Measurements from ENCODE around the gene MRPL19.

The MRPL19 gene

DNA sequence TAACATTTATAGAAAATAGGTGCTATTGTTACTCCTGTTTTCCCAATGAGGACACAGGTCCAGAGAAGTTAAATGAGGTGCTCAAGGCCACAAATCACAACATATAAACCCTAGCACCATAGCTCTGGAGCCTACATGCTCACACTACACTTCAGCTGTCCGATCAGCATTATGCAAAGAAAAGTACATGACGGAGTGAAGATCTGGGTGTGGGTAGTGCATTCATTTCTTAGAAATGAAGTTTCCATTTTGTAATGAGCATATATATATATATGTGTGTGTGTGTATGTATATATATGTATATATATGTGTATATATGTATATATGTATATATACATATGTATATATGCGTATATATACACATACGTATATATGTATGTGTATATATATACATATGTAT, 30.2 kb upstream of the MRPL19 start:
- no peak for DNase-seq (ENCODE audit: low read depth in 2 of 2)

DNA sequence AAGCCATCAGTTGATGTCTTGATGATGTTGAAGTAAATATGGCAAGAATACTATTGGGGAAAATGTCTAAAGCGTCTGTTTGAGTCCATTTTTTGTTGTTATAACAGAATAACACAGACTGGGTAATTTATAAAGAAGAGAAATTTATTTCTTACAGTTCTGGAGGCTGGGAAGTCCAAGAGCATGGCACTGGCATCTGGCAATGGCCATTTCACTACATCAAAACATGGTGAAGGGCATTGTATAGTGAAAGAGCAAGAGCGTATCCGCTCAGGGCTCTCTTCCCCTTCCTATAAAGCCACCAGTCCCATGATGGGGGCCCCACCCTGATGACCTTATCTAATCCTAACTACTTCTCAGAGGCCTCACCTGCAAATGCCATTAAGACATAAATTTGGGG, 29.6 kb upstream of the MRPL19 start:
- DNase-seq (ENCODE audit: low read depth in 2 of 2), result no peak

DNA sequence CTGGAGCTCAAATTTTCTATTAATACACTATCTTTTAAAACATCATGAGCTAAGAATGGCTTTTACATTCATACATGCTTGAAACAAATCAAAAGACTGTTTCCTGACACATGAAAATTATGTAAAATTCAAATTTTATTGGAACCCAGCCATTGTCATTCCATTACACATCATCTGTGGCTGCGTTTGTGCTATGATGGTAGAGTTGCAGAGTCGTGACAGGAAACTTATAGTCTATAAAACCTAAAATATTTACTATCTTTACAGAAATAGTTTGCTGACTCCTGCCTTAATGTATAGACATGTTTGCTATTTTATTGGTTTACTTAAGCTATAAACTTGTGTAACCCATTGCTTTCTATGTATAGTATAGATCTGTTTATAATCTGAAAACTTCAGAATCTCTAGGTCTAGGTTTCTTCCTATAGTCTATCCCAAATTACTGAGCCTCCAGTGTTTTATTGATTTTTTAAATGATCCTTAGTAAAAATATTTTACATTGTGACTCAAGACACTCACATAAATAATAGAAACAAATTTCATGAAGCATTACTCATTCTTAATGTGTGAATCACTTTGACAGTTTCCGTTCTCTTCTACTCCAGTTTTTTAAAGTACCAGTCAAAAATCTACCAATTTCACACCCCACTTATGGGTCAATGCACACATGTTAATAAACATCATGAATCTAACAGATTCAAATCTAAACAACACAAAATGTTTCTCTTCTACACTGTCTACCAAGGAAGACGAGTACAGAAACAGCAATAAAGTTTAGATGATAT, 26.4 kb upstream of the MRPL19 start:
- DNase-seq (ENCODE audit: low read depth in 2 of 2), result no peak

DNA sequence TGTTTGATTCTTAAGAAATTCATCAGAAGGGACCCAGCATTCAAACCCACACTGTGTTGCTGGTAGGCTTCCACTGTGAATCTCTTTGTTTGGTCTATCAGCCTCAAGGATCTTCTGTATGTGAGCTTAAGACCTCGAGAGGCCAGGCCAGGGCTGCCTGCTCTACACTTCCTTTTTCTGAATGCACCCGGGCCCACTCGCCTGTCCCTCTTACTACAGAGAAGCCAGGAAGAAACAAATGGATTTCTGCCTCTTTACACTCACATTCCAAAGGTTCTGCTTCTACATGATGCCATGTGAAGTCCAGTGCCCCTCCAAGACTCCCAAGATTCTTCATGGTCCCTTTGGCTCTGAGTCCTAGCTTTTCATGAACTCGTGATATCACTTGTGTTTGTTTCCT, 25.4 kb upstream of the MRPL19 start:
- DNase-seq (ENCODE audit: low read depth in 2 of 2), result no peak

DNA sequence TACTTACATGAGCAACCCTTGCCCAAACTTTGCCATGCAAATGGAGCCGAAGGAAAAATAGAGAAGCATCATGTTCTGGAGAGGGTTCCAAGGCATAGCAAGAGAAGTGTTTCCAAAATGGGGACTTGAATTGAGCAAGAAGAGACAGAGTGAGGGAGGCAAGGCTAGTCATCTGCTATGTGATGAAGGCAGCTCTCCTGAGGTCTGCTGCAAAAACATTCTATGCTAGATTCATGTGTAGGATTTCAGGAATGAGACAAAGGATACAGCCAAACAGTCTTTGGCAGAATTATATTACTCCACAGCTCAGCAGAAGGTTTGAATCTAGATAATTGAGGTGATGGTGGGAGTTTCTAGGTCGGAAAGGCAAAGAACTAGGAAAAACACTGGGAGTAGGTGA, 24.1 kb upstream of the MRPL19 start:
- no peak for DNase-seq (ENCODE audit: low read depth in 2 of 2)

DNA sequence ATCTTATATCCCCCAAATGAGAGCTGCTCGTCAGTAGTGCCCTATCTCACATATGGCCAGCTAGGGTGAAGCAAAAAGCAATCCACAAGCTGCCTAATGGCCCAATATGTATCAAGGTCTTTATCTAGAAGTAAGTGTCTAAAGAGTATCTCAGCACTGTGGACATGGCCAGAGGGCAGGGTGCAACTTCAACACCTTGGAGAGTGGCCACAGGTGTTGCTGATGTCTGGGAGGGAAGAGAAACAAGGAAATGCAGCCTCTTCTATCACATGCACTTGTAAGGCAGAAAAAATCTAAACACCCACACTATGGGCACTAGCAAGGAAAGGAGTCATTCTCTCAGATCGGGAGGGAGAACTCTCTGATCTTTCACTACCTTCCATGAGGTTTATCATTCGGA, 23.7 kb upstream of the MRPL19 start:
- no peak for DNase-seq (ENCODE audit: low read depth in 2 of 2)

DNA sequence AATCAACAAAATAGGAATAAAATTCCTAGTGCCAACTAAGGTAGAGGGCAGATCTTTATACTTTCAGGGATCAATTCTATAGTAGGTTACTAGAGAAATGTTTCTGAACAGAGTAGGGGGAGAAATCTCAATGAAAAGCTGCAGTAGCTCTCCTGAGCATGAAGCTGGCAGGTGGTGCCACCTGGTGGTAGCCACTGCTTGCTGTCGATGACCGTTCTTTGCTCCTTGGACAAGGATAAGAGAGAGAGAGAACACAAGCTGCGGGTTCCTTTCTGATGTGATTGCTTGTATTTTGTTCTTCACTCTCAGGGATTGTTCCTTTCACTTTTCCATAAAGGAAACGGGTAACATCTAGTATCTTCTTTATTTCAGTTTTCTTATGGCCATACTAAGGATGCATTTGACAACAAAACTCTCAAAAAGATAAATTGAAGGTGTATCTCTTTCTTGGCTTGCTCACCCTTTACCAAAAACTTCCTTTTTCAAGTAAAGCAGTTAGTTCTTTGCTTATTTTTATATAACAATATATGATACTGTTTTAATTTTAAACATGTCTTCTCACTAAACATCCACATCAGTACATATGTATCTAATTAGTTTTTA, 18.6 kb upstream of the MRPL19 start:
- DNase-seq (ENCODE audit: low read depth in 2 of 2), result peak in 1 of 2 donors; percentile 61

DNA sequence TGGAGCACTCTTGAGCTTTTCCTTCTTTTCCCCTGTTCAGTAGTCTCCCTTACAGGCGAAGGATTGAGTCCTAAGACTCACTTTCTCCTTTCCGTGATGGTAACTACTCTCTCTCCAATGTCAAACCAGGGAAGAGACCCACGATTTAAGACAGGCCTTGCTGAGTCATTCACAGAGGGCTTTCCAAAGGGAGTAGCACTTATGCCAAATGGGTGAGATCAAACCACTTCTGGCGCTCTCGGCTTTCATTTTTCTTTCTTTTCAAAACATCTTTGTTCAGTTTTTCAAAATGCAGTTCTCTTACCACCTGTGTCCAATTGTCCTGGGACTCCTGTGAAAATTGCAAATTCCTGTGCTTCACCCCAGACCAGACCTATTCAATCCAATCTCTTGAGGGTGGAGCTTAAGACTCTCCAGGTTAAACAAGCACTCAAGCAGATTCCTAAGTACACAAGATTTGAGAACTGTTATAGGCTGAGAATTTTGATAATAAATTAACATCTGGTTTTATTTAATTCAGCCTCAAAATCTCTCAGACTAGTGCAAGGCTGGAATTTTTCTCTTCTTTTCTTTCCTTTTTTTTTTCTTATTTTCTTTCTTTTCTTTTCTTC, 14.4 kb upstream of the MRPL19 start:
- DNase-seq (ENCODE audit: low read depth in 2 of 2), result no peak

DNA sequence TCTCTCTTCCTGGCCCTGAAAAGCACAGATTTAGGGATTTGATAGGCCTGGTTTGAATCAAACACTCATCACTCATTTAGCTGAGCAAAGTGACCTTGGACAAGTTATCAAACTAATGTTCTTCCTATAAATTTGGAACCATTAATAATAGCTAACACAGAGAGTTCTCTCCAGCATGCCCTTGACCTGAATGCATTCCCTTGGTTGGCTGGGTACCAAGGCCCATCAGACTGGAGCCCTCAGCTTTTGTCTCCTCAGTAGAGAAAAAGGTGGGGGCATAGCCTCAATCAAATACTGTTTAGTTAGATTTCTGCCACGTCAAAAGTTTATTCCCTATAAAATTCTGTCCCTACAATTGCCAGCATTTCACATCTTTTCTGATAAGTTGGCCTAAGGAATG, 13.8 kb upstream of the MRPL19 start:
- no peak for DNase-seq (ENCODE audit: low read depth in 2 of 2)

DNA sequence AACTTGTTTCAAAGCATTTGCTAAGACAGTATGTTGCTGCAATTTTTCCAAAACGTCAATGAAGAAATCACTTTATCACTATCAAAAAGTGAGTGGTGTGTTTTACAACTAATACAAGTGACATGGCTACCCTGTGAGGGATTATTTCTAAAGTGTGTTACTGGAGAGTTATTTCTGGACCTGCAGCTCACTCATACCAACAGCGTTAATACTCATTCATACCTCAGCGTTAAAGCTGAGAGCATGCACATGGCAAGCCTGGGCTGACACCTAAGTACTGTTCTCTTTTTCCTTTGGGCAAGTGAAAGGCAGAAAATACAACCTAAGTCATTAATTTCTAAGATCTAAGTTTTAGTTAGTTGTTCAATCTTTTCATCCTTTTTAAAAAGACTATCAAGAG, 13.0 kb upstream of the MRPL19 start:
- DNase-seq (ENCODE audit: low read depth in 2 of 2), result no peak

DNA sequence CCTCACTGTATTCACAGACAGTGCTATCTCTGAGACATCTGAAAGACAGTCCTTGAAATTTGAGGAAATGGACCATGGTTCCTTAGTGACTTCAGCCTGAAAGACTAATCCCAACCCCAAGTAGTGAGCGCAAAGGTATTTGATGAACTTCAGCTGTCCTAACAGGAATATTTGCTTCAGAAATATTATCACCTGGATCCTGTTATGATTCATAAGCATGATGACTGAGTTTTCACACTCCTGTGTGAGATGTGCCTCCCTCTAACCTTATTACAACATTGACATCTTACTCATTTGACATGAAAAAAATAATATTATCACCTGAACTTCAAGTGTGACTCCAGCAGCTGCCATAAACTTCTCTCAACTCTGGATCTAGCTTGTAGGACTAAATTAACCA, 11.6 kb upstream of the MRPL19 start:
- DNase-seq (ENCODE audit: low read depth in 2 of 2), result no peak

DNA sequence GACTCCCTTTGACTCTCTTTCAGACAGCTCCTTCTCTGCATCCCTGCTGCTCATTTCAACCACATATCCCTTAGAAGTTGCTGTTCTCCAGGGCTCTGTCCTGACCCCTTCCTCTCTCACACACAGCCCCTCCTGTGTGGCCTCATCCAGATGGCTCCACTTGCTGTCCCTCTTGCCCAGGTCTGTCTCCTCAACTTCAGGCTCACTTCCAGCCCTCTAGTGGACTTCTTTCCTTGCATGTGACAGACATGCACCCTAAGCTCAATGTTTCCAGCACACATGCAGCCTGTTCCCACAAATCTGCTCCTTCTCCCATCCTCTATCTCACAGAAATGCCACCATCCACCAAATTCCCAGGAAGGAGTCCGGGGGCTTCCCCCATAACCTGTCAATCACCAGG, 9.0 kb upstream of the MRPL19 start:
- DNase-seq (ENCODE audit: low read depth in 2 of 2), result no peak

DNA sequence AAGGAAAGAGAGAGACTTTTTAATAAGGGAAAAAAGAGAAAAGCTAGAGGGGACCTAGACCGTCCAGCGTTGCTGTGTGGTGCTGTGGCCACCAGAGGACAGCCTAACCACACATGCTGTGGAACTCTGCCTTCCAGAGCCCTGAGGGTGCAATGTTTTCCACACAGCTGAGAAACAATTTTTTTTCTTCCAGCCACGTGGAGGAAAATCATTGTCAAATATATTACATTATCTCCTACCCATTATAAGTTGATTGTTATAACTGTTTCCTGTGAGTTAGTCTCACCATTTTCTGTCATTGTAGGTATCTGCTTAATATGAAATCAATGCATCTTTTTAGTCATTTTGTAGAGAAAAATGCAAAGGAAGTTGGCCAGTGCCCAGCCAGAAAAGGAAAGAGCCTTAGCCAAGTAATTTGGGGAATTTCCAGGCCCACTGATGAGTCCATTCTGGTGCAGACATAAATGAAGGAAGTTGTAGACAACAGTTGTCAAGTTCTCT, 5.9 kb upstream of the MRPL19 start:
- peak in 1 of 2 donors; percentile 31 for DNase-seq (ENCODE audit: low read depth in 2 of 2)

DNA sequence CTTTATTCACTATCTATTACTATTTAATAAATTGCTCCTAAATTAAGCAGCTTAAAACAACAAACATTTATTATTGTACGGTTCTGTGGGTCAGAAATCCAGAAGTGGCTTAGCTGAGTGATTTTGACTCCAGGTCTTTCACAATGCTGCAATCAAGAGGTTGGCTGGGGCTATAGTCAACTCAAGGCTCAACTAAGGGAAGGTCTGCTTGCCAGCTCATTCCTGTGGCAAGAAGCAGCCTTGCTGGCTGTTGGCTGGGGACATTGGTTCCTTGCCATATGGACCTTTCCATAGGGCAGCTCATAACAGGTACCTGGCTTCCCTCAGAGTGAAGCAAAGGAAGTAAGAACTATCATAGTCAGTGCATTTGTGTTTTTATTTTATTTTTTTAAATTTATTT, 5.0 kb upstream of the MRPL19 start:
- DNase-seq (ENCODE audit: low read depth in 2 of 2), result no peak

DNA sequence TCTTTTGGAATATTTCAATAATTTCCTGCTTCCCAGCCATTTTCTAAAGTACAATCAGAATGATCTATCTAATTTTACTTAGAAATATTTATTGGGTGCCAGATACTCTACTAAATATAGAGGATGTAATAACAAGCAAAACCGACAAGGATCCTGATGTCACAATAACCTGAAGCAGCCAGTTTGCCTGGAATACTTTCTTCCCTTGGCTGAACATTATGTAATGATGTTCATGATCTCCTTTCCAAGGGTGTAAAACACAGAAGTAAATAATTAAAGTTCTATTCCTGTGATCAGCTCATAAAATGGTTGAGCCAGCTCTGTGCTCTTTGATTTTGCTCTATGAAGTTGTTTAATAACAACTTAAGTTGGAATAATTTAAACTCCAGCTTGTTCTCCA, 2.6 kb upstream of the MRPL19 start:
- no peak for DNase-seq (ENCODE audit: low read depth in 2 of 2)

DNA sequence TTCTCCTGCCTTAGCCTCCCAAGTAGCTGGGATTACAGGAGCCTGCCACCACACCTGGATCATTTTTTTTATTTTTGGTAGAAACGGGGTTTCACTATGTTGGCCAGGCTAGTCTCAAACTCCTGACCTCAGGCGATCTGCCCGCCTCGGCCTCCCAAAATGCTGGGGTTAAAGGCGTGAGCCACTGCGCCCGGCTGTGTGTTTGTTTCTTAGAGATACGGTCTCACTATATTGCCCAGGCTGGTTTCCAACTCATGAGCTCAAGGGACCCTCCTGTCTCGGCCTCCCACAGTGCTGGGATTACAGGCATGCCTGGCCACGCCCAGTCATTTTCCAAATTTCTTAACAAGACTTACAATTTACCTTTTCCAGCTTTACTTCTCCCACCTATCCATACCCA, 940 bp upstream of the MRPL19 start:
- DNase-seq (ENCODE audit: low read depth in 2 of 2), result no peak

DNA sequence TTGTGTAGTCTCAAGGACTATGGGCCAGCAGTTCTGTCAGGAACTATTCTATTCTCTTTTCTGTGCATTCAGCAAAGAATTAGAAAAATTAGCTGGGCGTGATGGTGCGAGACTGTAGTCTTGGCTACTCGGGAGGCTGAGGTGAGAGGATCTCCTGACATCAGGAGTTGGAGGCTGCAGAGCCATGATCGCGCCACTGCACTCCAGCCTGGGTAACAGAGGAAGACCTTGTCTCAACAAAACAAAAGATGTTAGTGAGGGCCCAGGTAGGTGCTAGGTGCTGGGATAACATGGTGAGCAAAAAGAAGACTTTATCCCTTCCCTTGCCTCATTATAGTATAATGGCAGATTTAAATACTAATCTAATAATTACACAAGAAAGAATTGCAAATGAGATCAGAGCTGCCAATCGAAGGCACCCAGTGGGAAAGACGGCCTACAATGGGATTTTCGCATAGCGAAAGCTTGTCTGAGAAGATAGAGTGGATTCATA, 447 bp upstream of the MRPL19 start:
- no peak for DNase-seq (ENCODE audit: low read depth in 2 of 2)

DNA sequence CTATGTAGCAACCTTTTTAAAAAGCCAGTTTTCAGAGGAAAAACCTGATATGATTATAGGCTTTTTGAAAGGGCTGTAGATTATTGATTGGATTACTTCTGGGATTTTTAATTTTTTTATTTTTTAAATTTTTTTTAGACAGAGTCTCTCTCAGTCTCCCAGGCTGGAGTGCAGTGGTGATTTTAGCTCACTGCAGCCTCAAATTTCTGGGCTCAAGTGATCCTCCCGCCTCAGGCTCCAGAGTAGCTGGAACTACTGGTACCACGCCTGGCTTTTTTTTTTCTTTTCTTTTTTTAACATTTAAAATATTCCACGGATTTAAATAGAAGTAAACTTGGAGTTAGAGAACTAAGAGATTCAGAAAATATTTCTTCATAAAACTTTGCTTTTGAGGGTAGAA, 1.2 kb downstream of the MRPL19 start:
- DNase-seq (ENCODE audit: low read depth in 2 of 2), result no peak

DNA sequence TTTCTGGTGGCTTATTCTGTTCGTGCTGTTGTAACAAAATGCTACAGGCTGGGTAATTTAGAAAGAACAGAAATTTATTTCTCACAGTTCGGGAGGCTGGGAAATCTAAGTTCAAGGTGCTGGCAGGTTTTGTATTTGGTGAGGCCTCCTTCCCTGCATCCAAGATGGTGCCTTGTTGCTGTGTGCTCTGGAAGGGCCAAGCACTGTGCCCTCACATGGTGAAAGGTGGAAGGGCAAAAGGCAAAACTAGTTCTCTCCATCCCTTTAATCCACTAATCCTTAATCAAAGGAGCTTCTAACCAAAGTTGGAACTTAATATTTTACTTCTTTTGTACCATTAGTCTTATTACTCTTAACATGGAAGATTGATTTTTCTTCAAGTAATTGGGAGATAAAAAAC, 7.4 kb downstream of the MRPL19 start:
- DNase-seq (ENCODE audit: low read depth in 2 of 2), result no peak

DNA sequence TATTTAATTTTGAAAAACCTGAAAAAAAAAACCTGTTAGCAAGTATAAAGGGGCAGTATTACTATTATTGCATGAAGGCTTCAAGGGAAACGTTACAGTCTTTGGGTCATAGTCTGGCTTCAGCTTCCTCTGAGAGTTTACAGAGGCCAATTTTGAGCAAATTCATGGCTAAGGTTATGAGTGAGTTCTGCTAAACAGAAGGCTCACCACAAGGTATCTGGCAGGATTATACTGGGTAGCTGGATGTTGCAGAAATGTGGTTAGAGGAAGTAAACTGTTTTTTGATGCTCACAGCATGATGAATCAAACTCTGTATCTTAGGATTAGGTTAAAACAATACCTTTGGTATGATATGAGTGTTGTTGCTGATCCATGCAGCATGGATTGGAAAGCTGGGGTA, 9.3 kb downstream of the MRPL19 start:
- no peak for DNase-seq (ENCODE audit: low read depth in 2 of 2)

DNA sequence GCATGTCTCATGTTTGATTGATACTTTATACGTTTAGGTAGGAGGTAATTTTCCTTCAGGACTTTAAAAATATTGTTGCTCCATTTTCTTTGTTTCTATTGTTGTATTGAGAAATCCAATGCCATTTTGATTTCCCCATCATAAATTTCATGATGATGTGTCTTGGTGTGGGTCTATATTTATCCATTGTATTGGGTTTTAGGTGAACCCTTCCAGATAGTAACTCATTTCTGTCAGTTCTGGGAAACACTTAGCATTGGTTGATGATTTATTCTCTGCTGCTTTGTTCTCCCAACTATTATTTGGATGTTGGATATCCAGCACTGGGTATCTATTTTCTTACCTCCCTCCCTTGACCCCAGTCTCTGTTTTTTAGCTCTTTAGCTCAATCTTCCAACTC, 10.0 kb downstream of the MRPL19 start:
- no peak for DNase-seq (ENCODE audit: low read depth in 2 of 2)

DNA sequence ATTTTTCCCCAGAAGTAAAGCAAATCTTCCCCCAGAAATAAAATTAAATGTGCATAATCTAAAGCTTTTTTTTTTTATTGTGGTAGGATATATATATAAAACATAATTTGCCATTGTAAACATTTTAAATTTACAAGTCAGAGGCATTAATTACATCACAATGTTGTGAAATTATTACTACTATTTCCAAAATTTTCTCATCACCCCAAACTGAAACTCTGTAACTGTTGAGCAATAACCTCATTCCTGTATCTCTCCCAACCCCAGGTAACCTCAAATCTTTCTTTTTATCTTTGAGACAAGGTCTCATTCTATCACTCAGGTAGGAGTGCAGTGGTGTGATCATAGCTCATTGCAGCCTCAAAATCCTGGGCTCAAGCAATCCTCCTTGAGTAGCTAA, 11.2 kb downstream of the MRPL19 start:
- DNase-seq (ENCODE audit: low read depth in 2 of 2), result no peak

DNA sequence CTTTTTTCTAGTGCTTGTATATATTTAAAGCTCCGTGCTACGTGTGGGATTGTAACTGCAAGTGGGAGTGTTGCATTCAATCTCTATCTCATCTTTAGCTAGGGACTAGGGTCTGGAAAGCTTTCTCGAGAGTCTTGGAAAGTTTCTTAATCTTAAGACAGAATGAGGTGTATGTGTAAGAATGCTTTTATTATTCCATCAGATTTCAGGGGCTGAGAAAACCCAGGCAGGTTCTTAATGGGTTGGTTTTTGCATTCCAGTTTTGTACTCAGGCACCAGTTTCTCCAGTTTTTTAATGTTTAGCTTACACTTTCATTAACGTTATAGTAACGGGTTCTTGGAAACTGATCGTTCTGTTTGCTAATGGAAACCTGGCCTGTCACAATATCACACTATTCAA, 20.3 kb downstream of the MRPL19 start:
- DNase-seq (ENCODE audit: low read depth in 2 of 2), result no peak
